ENCODE data around the gene KRTAP10-2. TPM values are rescaled to one million over a fixed set of nuclear protein-coding genes. Genes with fewer than 3 reads are reported as not detected.
"Not testable (repeated sequence)": the region's sequence is repeated elsewhere in the genome, so short reads cannot be mapped to it uniquely, and the experiment has no call there.

The KRTAP10-2 gene
- not detected for total RNA-seq

GRCh38 chr21:44551340-44551961 is at the start of gene KRTAP10-2:
Gene KRTAP10-2, minus strand, starts transcription at chr21:44551505. Its CDS starts 47 bp downstream, at chr21:44551458.
- Mint-ChIP-seq H3K9me3 (peaks cover 18% of the 10 kb centered on the region), H3K4me1 (peaks cover 12% of the 10 kb centered on the region), H3K36me3 (ENCODE audit: low read depth) (no peaks in the 10 kb centered on the region), H3K27me3 (peaks cover 4% of the 10 kb centered on the region), H3K27ac (no peak within 1 kb of the TSS), H3K4me3 (no peak within 1 kb of the TSS)
- no peak for ATAC-seq (replicated peaks)

GRCh38 chr21:44601091-44601490 is 49.8 kb upstream of the KRTAP10-2 start:
- H3K27ac Mint-ChIP-seq; H3K9me3 Mint-ChIP-seq; H3K36me3 Mint-ChIP-seq (ENCODE audit: low read depth); H3K27me3 Mint-ChIP-seq; H3K4me1 Mint-ChIP-seq; H3K4me3 Mint-ChIP-seq; ATAC-seq (replicated peaks): not testable (repeated sequence)

- H3K27me3 Mint-ChIP-seq; H3K27ac Mint-ChIP-seq; H3K4me1 Mint-ChIP-seq; H3K4me3 Mint-ChIP-seq; ATAC-seq (replicated peaks); H3K36me3 Mint-ChIP-seq (ENCODE audit: low read depth); H3K9me3 Mint-ChIP-seq: not testable (repeated sequence)
Observed at GRCh38 chr21:44600118-44600978, 49.0 kb upstream of the KRTAP10-2 start, which contains the start of gene KRTAP10-7. Gene KRTAP10-7, plus strand, starts transcription at chr21:44600597. Its CDS starts 25 bp downstream, at chr21:44600622.

GRCh38 chr21:44599264-44600029 is 48.1 kb upstream of the KRTAP10-2 start:
- ATAC-seq (replicated peaks) = no peak
- Mint-ChIP-seq H3K27ac (no peak overlapping the region), H3K36me3 (ENCODE audit: low read depth) (no peaks in the 10 kb centered on the region), H3K4me1 (no peaks in the 10 kb centered on the region), H3K9me3 (peaks cover 5% of the 10 kb centered on the region), H3K4me3 (no peak overlapping the region), H3K27me3 (peaks cover 4% of the 10 kb centered on the region)

- Mint-ChIP-seq H3K36me3 (ENCODE audit: low read depth) (no peaks in the 10 kb centered on the region), H3K27me3 (peaks cover 4% of the 10 kb centered on the region), H3K4me3 (no peak overlapping the region), H3K4me1 (no peaks in the 10 kb centered on the region), H3K9me3 (peaks cover 5% of the 10 kb centered on the region), H3K27ac (no peak overlapping the region)
- no peak for ATAC-seq (replicated peaks)
Observed at GRCh38 chr21:44598061-44598460, 46.8 kb upstream of the KRTAP10-2 start.

GRCh38 chr21:44596068-44596725 is 44.9 kb upstream of the KRTAP10-2 start:
- ATAC-seq (replicated peaks) = peak; percentile 28
- no peaks in the 10 kb centered on the region for H3K4me1 Mint-ChIP-seq
- H3K9me3 Mint-ChIP-seq = peaks cover 5% of the 10 kb centered on the region
- peaks cover 4% of the 10 kb centered on the region for H3K27me3 Mint-ChIP-seq
- no peak overlapping the region for H3K27ac Mint-ChIP-seq
- H3K36me3 Mint-ChIP-seq (ENCODE audit: low read depth) = no peaks in the 10 kb centered on the region
- no peak overlapping the region for H3K4me3 Mint-ChIP-seq

- Mint-ChIP-seq H3K4me1 (no peaks in the 10 kb centered on the region), H3K27me3 (peaks cover 4% of the 10 kb centered on the region), H3K4me3 (no peak overlapping the region), H3K27ac (no peak overlapping the region), H3K9me3 (peaks cover 5% of the 10 kb centered on the region), H3K36me3 (ENCODE audit: low read depth) (no peaks in the 10 kb centered on the region)
- ATAC-seq (replicated peaks) = no peak
Observed at GRCh38 chr21:44595524-44595923, 44.2 kb upstream of the KRTAP10-2 start.

- H3K36me3 Mint-ChIP-seq (ENCODE audit: low read depth) = no peaks in the 10 kb centered on the region
- H3K9me3 Mint-ChIP-seq = peaks cover 5% of the 10 kb centered on the region
- no peaks in the 10 kb centered on the region for H3K4me1 Mint-ChIP-seq
- H3K4me3 Mint-ChIP-seq = no peak overlapping the region
- H3K27me3 Mint-ChIP-seq = peaks cover 4% of the 10 kb centered on the region
- ATAC-seq (replicated peaks) = no peak
- H3K27ac Mint-ChIP-seq = no peak overlapping the region
Observed at GRCh38 chr21:44594406-44594916, 43.2 kb upstream of the KRTAP10-2 start.

- H3K9me3 Mint-ChIP-seq = peaks cover 4% of the 10 kb centered on the region
- peaks cover 7% of the 10 kb centered on the region for H3K27me3 Mint-ChIP-seq
- ATAC-seq (replicated peaks) = no peak
- no peak overlapping the region for H3K4me3 Mint-ChIP-seq
- no peaks in the 10 kb centered on the region for H3K4me1 Mint-ChIP-seq
- H3K27ac Mint-ChIP-seq = no peak overlapping the region
- H3K36me3 Mint-ChIP-seq (ENCODE audit: low read depth) = no peaks in the 10 kb centered on the region
Observed at GRCh38 chr21:44593598-44594405, 42.5 kb upstream of the KRTAP10-2 start.

GRCh38 chr21:44592446-44593311 is 41.4 kb upstream of the KRTAP10-2 start, which contains the start of gene KRTAP10-6:
Gene KRTAP10-6, minus strand, starts transcription at chr21:44592505. Its CDS starts 21 bp downstream, at chr21:44592484.
- H3K27me3 Mint-ChIP-seq = peaks cover 3% of the 10 kb centered on the region
- no peaks in the 10 kb centered on the region for H3K9me3 Mint-ChIP-seq
- no peaks in the 10 kb centered on the region for H3K36me3 Mint-ChIP-seq (ENCODE audit: low read depth)
- no peak within 1 kb of the TSS for H3K4me3 Mint-ChIP-seq
- ATAC-seq (replicated peaks) = no peak
- no peak within 1 kb of the TSS for H3K27ac Mint-ChIP-seq
- no peaks in the 10 kb centered on the region for H3K4me1 Mint-ChIP-seq

- not testable (repeated sequence) for H3K4me3 Mint-ChIP-seq; H3K27ac Mint-ChIP-seq; H3K36me3 Mint-ChIP-seq (ENCODE audit: low read depth); H3K9me3 Mint-ChIP-seq; H3K4me1 Mint-ChIP-seq; H3K27me3 Mint-ChIP-seq; ATAC-seq (replicated peaks)
Observed at GRCh38 chr21:44591801-44592130, 40.5 kb upstream of the KRTAP10-2 start.

- H3K27ac Mint-ChIP-seq; H3K4me3 Mint-ChIP-seq; H3K4me1 Mint-ChIP-seq; ATAC-seq (replicated peaks); H3K36me3 Mint-ChIP-seq (ENCODE audit: low read depth); H3K9me3 Mint-ChIP-seq: not testable (repeated sequence)
- H3K27me3 Mint-ChIP-seq = peaks cover 14% of the 10 kb centered on the region
Observed at GRCh38 chr21:44590897-44591800, 39.8 kb upstream of the KRTAP10-2 start.

Measured in activated T-helper 17 cell treated with anti-CD3 and anti-CD28 coated beads, Interleukin-2, amount 50 U/mL, for 72 hours (primary cell).